ENCODE measurements around the gene MSL3B.

Gene MSL3B

DNA sequence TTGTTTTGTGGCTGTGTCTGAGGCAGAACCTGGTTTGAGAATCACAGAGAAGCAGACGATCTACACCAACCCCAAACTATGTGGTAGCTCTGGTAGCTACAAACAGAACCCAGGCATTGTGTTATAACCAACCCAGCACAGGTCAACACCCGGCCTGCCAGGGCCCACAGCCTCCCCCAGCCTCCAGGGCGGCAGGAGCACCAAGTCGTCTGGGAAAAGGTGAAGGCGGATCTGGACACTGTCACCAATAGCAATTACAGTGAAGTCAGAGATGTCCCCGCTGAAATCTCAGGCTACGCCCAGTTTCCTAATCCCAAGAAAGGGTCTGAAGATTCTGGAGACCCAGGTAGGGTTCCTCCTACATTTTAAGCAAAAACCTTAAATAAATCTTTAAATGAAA is 17.4 kb downstream of the MSL3B start:
- DNase-seq (ENCODE audit: extremely low spot score) = no peak
- POLR2A ChIA-PET = no interaction called here
- TF ChIP-seq FOXK2 (IDR thresholded peaks at IDR 0.05) (no peak), FOXA1 (IDR thresholded peaks at IDR 0.05) (no peak), TARDBP (IDR thresholded peaks at IDR 0.05) (no peak), SUZ12 (IDR thresholded peaks at IDR 0.05) (no peak), FOXM1 (IDR thresholded peaks at IDR 0.05; ENCODE audit: borderline replicate concordance) (no peak), HDGF (IDR thresholded peaks at IDR 0.05; ENCODE audit: borderline replicate concordance) (no peak), L3MBTL2 (conservative IDR thresholded peaks at IDR 0.05) (no peak), ELF4 (IDR thresholded peaks at IDR 0.05) (no peak), SP1 (IDR thresholded peaks at IDR 0.05) (no peak), BHLHE40 (IDR thresholded peaks at IDR 0.05; ENCODE audit: borderline replicate concordance) (no peak)
- CTCF ChIA-PET = no interaction called here

DNA sequence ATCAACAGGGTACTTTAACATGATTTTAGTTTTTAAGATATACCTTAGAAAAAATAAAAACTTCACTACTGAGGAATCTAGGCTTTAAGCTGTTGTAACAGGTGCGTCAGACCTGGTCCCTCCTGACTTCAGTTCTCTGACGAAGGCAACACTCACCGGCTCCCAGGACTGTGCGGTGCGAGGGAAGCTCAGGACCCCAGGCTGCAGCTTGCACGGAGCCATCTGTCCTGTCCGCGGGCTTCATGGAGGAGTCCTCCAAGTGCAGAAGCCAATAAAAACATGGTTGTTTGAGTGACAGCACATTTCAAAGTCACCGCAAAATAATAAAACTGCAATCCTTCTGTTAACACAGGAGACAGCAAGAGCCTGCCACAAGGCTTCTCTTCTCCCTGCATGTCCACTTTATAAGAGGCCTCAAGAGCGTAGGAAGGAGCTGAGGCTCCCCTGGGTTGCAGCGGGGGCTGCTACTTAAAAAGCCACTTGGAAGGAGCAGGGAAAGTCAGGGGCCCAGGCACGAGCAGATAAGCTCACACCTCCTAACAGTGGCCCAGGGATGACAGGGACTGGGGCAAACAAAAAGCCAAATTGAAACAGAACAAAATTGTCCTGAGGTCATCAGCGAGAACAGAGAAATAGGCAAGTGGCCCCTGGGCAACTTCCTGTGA is 18.4 kb downstream of the MSL3B start:
- TF ChIP-seq ARNT (IDR thresholded peaks at IDR 0.05) (no peak), FOXK2 (IDR thresholded peaks at IDR 0.05) (no peak), HDGF (IDR thresholded peaks at IDR 0.05; ENCODE audit: borderline replicate concordance) (no peak), L3MBTL2 (conservative IDR thresholded peaks at IDR 0.05) (no peak), BHLHE40 (IDR thresholded peaks at IDR 0.05; ENCODE audit: borderline replicate concordance) (no peak), FOXM1 (IDR thresholded peaks at IDR 0.05; ENCODE audit: borderline replicate concordance) (no peak), ELF4 (IDR thresholded peaks at IDR 0.05) (no peak), TARDBP (IDR thresholded peaks at IDR 0.05) (no peak), NFRKB (IDR thresholded peaks at IDR 0.05) (no peak), LEF1 (IDR thresholded peaks at IDR 0.05; ENCODE audit: borderline replicate concordance) (no peak)
- POLR2A ChIA-PET = no interaction called here
- CTCF ChIA-PET = no interaction called here
- DNase-seq (ENCODE audit: extremely low spot score) = no peak

DNA sequence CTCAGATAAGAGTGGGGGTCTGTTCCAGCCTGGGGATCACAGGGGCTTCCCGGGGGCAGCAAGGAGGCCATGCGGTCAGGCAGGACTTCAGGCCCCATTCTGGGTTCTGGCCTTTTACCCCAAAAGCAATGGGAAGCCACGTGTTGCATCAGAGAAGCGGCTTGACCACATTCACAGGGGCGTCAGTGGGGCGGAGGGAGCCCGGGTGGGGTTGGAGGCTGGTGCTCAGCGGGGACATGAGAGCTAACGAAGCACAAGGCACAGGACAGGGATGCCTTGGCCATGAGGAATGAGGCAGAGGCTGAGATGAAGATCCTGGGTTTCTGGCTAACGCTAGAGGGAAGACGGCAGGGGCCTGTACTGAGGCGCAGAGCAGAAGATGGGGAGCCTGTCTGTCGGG is 19.9 kb downstream of the MSL3B start:
- DNase-seq (ENCODE audit: extremely low spot score) = no peak
- TF ChIP-seq HDGF (IDR thresholded peaks at IDR 0.05; ENCODE audit: borderline replicate concordance) = no peak
- TF ChIP-seq FOXK2 (IDR thresholded peaks at IDR 0.05) = no peak
- TF ChIP-seq FOXM1 (IDR thresholded peaks at IDR 0.05; ENCODE audit: borderline replicate concordance) = no peak
- no peak for TF ChIP-seq TARDBP (IDR thresholded peaks at IDR 0.05)
- TF ChIP-seq ARNT (IDR thresholded peaks at IDR 0.05) = no peak
- TF ChIP-seq SUZ12 (IDR thresholded peaks at IDR 0.05) = no peak
- TF ChIP-seq, protein P1, sequence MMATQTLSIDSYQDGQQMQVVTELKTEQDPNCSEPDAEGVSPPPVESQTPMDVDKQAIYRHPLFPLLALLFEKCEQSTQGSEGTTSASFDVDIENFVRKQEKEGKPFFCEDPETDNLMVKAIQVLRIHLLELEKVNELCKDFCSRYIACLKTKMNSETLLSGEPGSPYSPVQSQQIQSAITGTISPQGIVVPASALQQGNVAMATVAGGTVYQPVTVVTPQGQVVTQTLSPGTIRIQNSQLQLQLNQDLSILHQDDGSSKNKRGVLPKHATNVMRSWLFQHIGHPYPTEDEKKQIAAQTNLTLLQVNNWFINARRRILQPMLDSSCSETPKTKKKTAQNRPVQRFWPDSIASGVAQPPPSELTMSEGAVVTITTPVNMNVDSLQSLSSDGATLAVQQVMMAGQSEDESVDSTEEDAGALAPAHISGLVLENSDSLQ (IDR thresholded peaks at IDR 0.05) = no peak
- no peak for TF ChIP-seq ELF4 (IDR thresholded peaks at IDR 0.05)
- no peak for TF ChIP-seq BHLHE40 (IDR thresholded peaks at IDR 0.05; ENCODE audit: borderline replicate concordance)
- TF ChIP-seq ZNF384 (IDR thresholded peaks at IDR 0.05) = no peak
- no peak for TF ChIP-seq CTBP1 (IDR thresholded peaks at IDR 0.05; ENCODE audit: borderline replicate concordance)
- ChIA-PET POLR2A (no interaction called here), CTCF (no interaction called here)

DNA sequence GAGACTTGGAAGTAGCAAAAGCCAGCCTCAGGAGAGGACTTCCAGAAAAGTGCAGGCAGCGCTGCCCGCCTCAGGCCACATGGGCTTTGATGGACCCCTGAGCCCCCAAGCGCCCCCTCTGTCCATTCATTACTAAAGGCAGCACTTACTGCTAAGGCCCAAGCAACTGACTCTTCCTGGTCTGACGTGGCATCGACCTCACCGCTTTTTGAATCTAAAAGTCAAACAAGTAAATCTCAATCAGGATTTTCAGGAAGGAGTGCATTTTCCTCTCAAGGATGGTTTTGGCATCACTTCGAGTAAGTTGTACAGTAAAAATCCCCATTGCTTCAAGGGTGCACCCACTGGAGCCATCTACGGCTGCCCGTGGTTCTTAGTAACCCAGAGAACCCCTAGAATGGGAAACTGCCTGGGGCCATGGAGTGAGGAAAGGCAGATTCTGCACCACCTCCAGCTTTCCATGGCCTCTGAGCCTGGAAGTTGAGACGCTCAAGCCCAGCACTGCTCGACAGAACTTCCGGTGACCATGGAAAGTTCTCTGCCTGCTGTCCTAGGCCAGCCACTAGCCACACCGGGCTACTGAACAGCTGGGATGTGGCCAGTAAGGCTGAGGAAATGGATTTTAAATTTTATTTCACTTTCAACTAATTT is 20.8 kb downstream of the MSL3B start:
- TF ChIP-seq FOXM1 (IDR thresholded peaks at IDR 0.05; ENCODE audit: borderline replicate concordance) (no peak), BHLHE40 (IDR thresholded peaks at IDR 0.05; ENCODE audit: borderline replicate concordance) (no peak), NFRKB (IDR thresholded peaks at IDR 0.05) (no peak), TARDBP (IDR thresholded peaks at IDR 0.05) (no peak)
- ChIA-PET CTCF (no interaction called here), POLR2A (no interaction called here)
- DNase-seq (ENCODE audit: extremely low spot score) = no peak

DNA sequence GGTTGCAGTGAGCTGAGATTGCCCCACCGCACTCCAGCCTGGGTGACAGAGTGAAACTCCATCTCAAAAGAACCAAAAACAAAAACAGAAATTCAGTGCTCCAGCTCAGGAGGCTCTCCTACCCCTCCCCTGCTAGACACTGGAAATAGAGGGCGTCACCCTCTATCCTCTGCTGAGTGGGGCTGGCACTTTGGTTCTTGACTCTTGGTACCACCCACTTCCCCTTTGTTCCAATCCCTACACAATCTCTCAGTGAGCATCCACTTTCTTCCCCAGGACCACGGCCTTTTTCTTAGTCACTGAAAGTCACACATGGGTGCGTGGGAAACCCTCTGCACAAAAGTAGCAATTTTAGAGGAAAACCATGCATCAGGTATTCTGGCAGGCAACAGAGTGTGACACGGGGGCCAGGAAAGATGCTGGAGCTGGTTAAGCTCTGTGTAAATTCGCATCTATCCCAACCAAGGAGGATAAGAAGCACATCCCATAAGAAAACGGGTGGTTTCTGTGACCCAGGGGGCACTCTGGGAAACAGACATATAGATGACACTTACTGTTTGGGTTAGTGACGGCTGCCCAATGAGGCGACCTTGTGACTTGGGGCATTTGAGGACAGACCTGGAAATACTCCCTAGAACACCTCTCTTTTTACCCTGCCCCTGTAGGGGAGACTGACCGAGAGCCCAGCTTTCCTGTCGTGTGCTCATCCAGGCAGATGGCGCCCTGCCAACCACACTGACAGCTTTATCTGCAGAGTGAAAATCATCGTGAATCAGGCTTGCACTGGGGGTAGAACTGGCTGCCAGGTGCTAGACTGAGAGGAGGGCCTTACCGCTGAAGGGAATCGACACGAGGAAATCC is 21.6 kb downstream of the MSL3B start:
- POLR2A ChIA-PET = no interaction called here
- CTCF ChIA-PET = no interaction called here
- no peak for DNase-seq (ENCODE audit: extremely low spot score)
- TF ChIP-seq ZNF384 (IDR thresholded peaks at IDR 0.05) (no peak), ELF4 (IDR thresholded peaks at IDR 0.05) (no peak), HDGF (IDR thresholded peaks at IDR 0.05; ENCODE audit: borderline replicate concordance) (no peak), NFRKB (IDR thresholded peaks at IDR 0.05) (no peak)

DNA sequence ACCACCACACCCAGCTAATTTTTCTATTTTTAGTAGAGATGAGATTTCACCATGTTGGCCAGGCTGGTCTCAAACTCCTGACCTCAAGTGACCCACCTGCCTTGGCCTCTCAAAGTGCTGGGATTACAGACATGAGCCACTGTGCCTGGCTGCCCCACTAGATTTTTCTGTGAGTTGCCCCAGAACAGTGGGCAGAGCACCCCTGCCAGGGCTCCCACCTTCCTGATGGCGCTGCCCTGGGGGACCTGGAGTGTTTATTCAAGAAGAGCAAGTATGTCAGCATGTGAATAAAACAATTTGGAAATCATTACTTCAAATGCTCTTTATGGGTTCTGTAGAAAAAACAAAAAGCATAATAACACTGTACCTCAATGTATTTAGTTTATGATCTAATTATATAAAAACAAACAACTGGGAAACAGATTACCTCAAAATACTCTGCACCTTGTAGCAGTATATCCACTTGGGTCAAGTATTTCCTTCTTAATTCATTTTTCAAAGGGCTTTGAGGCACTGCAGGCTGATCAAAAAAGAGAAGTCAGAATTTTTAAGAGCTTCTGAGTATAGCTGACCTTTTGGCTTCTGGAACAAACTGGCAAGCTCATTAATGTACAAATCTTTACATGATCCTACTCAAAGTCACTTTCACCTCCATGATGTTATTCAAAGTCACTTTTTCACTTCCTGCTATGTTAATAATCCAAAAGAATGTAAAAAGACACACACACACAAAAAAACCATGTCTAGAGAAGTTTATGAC is 22.7 kb downstream of the MSL3B start:
- TF ChIP-seq ARNT (IDR thresholded peaks at IDR 0.05) (no peak), FOXK2 (IDR thresholded peaks at IDR 0.05) (no peak), BHLHE40 (IDR thresholded peaks at IDR 0.05; ENCODE audit: borderline replicate concordance) (no peak), FOXM1 (IDR thresholded peaks at IDR 0.05; ENCODE audit: borderline replicate concordance) (no peak), ELF4 (IDR thresholded peaks at IDR 0.05) (no peak), SUZ12 (IDR thresholded peaks at IDR 0.05) (no peak), NFRKB (IDR thresholded peaks at IDR 0.05) (no peak), HDGF (IDR thresholded peaks at IDR 0.05; ENCODE audit: borderline replicate concordance) (no peak), FOXA1 (IDR thresholded peaks at IDR 0.05) (no peak), TARDBP (IDR thresholded peaks at IDR 0.05) (no peak), L3MBTL2 (conservative IDR thresholded peaks at IDR 0.05) (no peak), CTBP1 (IDR thresholded peaks at IDR 0.05; ENCODE audit: borderline replicate concordance) (no peak), LEF1 (IDR thresholded peaks at IDR 0.05; ENCODE audit: borderline replicate concordance) (no peak), SP1 (IDR thresholded peaks at IDR 0.05) (no peak), ZNF384 (IDR thresholded peaks at IDR 0.05) (no peak)
- TF ChIP-seq, protein P1 (IDR thresholded peaks at IDR 0.05) = no peak
- POLR2A ChIA-PET = interaction anchor here (1.1 kb wide), 1 partner anchor 11 kb away, joined by 3 read pairs; no protein-coding TSS in a partner anchor

More for the DNA sequence above, 22.7 kb downstream of the MSL3B start:
- DNase-seq (ENCODE audit: extremely low spot score) = no peak
- CTCF ChIA-PET = no interaction called here
